Hematopoietic multipotent progenitor cell treated with erythropoietin and hydrocortisone succinate and interleukin-3 and kit ligand, for 6 days (in vitro differentiated cells): ENCODE measurements around the gene APLP2.
"Not testable (repeated sequence)": the region's sequence is repeated elsewhere in the genome, so short reads cannot be mapped to it uniquely, and the experiment has no call there.

Experiments used
- DNase-seq: peaks from one replicate; pipeline ENCODE4 v3.0.0-alpha.2; 2015

Gene APLP2

GRCh38 chr11:130062026-130062425 is 7.7 kb upstream of the APLP2 start:
- DNase-seq, result no peak

- DNase-seq, result peak; percentile 68
Observed at GRCh38 chr11:130063451-130063850, 6.2 kb upstream of the APLP2 start.

- no peak for DNase-seq
Observed at GRCh38 chr11:130064596-130064995, 5.1 kb upstream of the APLP2 start.

DNA sequence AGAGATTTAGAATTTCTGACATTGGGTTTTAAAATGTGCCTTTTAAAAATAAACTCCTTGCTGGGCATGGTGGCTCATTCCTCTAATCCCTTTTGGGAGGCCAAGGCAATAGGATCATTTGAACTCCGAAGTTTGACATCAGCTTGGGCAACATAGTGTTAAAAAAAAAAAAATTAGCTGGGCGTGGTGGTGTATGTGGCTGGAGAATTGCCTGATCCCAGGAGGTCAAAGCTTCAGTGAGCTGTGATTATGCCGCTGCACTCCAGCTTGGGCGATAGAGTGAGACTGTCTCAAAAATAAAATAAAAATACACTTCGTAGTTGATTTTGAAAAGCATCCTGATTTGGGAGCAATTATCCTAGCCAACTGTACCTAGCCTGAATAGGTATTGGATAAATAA is 3.4 kb upstream of the APLP2 start:
- no peak for DNase-seq

- no peak for DNase-seq
Observed at GRCh38 chr11:130068546-130068985, 1.1 kb upstream of the APLP2 start.

- DNase-seq, result peak; percentile 96
Observed at GRCh38 chr11:130068986-130069658, 572 bp upstream of the APLP2 start.

- peak; percentile 55 for DNase-seq
Observed at GRCh38 chr11:130070109-130070845, 583 bp downstream of the APLP2 start.

- no peak for DNase-seq
Observed at GRCh38 chr11:130070846-130071200, 1.1 kb downstream of the APLP2 start.

DNA sequence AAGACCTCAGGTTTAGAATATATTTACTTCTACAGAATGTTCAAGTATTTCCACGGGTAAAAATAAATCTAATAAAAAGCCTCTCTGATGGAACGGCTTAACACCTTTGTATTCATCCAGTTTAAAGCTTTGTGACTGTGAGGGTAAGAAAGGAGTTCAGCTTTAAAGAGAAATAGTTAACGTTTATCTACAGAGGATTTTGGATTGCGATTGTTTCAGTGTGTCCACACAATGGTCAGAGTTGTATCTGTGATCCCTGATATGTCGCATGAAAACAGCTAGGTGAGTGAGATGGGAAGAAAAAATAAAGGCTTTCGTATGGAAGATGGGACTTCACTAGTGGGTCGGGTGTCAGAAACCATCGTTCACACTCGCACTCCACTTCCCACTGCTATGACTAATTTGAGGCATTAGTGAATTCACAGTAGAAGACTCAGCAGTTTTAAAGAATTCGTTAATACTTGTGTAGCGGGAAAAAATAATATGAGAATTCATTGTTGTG is 1.6 kb downstream of the APLP2 start:
- DNase-seq, result peak; percentile 45

DNA sequence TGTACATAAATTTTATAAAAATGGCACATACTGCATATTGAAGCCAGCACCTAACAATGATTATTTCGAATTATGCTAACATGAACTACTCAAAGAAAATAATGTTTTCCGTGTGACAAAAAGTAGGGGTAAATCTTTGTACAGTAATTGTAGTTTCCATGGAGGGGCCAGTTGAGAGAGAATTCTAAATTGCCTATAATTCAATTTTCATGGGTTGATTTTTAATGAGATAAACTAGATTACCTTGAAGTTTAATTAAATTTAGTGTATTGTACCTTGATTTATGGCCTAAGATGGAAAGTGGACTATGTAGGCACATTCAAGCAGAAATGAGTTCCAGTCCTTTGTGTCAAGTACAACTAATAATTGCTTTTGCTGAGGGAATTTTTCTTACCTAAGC is 5.0 kb downstream of the APLP2 start:
- DNase-seq, result no peak

DNA sequence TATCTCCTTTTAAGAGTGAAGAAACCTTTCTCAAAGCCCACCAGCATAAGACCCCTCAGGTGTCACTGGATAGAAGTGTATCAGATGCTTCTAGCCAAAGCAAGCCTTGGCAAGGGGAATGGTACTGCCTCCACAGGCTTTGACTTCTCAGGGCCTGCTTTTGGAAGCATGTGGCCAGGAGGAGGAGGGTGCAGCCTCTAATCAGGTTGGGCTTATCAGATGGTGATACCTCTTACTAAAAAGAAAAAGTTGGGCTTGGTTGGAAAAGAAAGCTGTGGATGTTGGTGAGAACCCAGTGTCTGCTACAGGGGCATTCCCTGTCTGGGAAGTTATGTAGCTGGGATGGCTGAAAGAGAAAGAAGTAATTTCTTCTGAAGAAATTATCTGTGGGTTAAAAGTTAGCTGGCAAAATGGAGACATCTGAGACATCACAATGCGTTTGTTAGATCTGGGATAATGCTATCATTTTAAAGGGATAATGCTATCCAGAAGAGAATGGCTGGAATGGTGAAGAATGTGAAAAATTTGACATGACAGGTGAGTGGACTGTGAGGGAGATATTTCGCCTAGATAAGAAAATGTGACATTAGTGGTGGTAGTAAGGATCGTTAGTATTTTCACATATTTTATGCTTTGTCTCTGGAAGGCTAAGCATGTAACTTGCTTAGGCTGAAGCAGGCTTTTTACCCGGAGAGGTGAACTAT is 7.2 kb downstream of the APLP2 start:
- DNase-seq, result peak; percentile 49

- peak; percentile 91 for DNase-seq
Observed at GRCh38 chr11:130077671-130078070, 8.0 kb downstream of the APLP2 start.

DNA sequence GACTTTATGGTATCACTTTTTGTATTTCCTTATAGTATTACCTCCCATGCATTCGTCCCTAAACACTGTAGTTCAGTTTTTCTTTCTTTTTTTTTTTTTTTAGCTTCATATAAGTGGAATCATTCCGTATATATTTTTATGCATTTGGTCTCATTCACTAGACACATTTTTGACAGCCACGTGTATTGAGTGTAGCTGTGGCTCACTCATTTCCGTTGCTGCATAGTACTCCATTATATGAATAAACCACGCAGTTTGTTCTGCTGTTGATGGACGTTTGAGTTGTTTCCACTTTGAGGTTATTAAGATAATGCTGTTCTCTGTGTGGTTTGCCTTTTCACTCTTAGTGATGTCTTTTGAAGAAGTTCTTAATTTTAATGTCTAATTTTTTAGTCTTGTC is 8.4 kb downstream of the APLP2 start:
- DNase-seq, result peak; percentile 58

GRCh38 chr11:130085671-130086290 is 16.1 kb downstream of the APLP2 start:
- DNase-seq, result no peak

- no peak for DNase-seq
Observed at GRCh38 chr11:130086669-130087068, 17.0 kb downstream of the APLP2 start.

GRCh38 chr11:130087294-130087926 is 17.7 kb downstream of the APLP2 start:
- DNase-seq, result peak; percentile 84

DNA sequence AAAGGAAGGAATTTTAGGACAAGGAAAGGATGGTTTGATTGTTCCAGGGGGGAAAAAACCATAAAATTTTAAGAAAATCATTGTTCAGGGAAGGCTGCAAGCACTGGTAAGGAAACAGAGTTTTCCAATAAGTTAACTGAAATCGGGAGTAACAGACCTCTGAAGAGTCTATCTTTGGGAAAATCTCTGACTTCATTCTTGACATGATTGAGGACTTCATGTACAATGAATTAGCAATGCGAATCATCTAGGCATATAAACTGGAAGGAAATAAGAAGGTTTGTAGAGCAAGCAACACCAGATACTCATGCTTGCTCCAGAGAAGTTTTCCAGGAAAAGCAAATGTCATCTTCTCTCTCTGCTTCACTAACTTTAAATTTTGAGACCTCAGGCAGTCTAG is 18.5 kb downstream of the APLP2 start:
- no peak for DNase-seq

DNA sequence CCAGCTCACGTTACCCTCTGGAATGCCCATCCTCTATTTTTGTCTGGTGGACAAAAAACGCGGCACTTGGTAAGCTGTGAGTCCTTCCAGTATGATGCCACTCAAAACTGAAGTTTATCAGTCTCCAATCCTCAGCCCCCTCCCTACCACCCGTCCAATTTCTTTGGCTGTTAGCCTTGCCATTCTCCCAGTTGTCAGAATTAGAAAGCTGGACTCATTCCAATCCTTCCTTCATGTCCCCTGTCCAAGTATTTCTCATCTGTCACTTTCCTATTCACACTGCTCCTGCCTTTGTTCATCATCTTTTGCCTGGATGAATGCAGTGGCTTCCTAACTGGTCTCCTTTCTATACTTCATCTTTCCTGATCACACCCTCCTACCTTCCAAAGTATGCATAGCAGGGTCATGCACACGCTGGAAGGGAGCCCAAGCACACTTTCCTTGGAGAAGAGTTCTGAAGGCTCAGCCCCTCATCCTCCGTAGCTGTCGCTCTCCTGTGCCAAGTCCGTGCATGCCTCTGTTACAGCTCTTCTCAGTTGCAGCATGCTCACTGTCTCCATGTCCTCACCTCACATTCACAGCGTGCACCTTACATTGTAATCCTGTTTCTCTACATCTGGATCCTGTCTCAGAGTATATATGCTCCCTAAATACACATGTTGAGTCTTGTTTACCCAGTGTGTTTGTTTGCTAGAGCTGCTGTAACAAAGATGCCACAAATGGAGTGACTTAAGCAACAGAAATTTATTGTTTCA is 19.4 kb downstream of the APLP2 start:
- DNase-seq, result no peak

- DNase-seq, result no peak
Observed at GRCh38 chr11:130089674-130090073, 20.0 kb downstream of the APLP2 start.

GRCh38 chr11:130090517-130090916 is 20.8 kb downstream of the APLP2 start:
- not testable (repeated sequence) for DNase-seq

GRCh38 chr11:130091169-130091568 is 21.5 kb downstream of the APLP2 start:
- DNase-seq, result not testable (repeated sequence)

GRCh38 chr11:130092661-130093060 is 23.0 kb downstream of the APLP2 start:
- peak; percentile 45 for DNase-seq
